ENCODE measurements around the gene DCDC2.
"Not testable (repeated sequence)": the region's sequence is repeated elsewhere in the genome, so short reads cannot be mapped to it uniquely, and the experiment has no call there.

Gene DCDC2

DNA sequence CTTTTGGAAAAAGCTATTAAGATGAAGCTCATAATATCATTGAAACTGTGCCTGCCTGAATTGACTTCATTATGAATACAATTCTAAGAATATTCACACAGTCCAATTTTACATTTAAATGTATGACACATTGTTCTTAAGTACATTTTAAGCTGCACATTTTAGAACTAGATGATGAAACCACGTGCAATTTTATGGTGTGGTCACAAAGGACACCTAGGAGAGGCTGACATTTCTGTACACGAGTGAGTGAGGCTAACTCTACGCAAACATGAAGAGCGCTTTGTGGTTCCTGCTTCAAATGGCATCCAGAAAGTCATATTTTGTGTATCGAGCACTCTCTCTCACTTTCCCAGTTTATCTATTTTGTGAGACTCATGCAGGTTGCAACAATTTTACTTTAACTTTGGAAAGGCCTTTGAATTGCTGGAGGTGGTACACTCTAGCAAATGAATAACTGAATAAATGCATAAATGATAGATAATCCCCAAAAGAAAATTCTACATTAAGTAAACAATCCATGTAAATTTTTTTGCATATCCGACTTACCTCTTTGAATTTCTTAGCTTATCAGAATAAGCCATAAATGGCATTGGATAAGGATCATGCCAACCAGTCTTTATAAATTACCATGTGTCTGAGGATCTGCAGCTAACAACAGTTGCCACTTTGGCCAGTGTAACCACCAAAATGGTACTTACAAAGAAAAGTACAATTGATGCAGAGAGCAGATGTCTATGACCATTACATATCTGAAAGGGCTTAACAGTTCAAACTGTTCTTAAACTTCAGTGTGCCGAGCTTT, 134.5 kb downstream of the DCDC2 start:
- DNase-seq (ENCODE audit: low spot score) = no peak

DNA sequence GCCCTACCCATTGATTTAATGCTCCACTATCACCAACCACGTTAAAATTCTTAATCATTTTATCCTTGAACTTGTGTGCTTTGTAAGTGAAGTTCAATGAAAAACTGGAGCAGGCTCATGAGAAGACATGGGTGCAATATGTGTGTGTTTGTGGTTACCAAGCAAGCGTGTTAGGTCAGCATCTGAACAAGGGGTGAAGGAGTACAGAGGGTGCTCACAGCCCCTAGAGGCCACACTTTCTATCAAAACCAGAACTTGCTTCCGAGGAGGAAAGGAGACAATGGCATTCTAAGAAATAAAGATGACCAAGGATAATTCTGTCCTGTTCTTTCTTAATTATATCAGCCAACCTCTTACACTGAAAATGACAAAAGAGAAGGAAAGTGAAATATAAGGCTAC, 138.2 kb downstream of the DCDC2 start:
- no peak for DNase-seq (ENCODE audit: low spot score)

DNA sequence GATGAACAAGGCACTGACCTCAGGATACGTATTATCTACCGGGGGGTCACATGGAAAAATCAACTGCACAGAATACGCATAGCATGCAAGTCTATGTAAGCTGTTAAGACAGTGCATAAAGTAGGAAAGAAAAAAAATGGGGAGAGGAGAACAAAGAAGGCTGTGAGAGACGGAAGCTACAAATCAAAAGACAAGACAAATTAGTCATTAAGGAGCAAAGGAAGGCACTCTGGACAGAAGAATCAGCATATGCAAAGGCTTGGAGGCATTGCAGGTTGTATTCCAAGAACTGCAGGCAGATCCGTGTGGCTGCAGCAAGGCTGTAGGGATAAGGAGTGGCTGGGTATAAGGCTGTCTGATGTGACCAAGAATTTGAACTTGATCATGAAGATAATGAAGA, 142.9 kb downstream of the DCDC2 start:
- DNase-seq (ENCODE audit: low spot score) = no peak

DNA sequence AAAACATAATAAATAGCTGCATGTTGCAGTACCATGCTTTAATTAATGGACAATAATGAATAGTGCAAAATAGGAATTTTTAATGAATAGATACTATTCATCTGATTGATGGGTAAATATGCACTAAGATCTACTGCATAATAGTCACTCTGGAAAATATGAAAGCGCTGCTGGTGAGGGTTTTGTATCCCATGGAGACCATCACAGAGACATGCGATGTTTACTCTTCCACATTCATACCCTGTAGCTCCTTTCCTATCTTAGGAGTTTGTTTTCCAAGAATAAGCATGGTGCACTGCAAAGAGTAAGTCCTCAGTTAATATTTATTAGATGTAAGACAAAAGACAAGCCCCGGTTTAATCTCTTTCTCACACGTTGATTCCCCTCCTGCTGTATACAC, 150.4 kb downstream of the DCDC2 start:
- no peak for DNase-seq (ENCODE audit: low spot score)

DNA sequence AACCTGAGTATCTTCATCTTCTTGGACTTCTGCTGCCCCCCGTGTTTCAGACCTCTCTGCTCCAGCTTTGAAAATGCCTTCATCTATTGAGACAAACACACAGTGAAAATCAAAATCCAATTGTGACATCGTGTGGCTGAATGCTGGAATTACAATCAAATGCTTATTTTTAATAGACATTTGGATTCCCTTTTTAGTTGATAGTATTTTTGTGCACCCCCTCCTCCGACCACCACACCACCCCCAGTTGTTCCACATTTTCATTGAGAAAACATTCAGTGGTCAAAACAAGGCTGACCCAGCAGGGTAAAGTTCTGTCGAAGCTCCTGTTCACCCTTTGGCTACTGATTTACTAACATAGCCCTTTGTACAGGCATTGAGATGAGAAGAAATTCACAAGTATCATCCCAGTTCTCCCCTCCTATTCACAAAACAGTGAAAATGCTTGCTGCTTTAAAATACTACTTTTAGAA, 152.8 kb downstream of the DCDC2 start:
- DNase-seq (ENCODE audit: low spot score) = no peak

DNA sequence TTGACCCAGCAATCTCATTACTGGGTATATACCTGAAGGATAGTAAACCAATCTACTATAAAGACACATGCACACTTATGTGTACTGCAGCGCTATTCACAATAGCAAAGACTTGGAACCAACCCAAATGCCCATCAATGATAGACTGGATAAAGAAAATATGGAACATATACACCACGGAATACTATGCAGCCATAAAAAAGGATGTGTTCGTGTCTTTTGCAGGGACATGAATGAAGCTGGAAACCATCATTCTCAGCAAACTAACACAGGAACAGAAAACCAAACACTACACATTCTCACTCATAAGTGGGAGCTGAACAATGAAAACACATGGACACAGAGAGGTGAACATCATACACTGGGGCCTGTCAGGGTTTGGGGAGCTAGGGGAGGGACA, 153.7 kb downstream of the DCDC2 start:
- DNase-seq (ENCODE audit: low spot score) = not testable (repeated sequence)

DNA sequence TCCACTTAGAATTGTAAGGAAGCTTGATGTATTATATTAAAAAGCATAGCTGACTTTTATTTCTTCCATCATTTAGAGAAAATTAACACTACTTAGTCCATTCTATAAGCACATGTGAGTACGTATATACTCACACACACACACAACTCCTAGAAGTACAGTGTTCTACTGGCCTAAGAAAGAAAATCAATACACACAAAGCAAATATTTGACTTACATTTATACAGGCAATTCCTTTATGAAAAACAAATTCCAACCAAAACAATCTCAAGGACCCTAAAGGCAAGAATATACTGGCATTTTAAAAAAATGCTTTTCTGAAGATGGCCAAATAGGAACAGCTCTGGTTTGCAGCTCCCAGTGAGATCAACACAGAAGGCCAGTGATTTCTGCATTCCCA, 160.0 kb downstream of the DCDC2 start:
- DNase-seq (ENCODE audit: low spot score) = no peak

DNA sequence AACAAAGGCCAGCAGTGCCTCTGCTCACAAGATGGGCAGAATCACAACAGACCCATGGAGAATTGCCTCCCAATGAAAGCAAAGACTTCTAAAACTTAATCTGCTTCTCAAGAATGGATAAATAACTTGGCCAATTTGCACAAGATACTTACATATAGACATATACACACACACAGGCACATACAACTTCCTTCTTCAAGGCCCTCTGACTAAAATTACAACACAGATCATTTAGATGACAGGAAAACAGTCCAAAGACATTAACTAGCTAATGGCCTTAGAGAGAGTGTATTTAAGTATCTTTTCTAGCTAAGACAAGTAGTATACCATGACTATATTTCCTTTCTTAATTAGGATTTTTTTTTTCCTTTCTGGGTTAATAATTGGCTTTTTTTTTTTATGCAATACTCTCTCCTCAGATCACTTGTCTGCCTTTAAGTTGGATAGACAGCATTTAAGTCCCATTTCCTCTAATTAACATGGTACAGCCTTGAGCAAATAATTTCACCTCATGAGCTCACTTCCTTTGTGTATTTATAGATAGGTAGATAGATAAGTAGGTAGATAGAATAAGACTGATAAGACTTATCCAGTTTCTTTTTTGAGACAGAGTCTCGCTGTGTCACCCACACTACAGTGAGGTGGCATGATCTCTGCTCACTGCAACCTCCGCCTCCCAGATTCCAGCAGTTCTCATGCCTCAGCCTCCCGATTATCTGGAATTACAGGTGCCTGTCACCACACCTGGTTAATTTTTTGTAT, 161.8 kb downstream of the DCDC2 start:
- no peak for DNase-seq (ENCODE audit: low spot score)

DNA sequence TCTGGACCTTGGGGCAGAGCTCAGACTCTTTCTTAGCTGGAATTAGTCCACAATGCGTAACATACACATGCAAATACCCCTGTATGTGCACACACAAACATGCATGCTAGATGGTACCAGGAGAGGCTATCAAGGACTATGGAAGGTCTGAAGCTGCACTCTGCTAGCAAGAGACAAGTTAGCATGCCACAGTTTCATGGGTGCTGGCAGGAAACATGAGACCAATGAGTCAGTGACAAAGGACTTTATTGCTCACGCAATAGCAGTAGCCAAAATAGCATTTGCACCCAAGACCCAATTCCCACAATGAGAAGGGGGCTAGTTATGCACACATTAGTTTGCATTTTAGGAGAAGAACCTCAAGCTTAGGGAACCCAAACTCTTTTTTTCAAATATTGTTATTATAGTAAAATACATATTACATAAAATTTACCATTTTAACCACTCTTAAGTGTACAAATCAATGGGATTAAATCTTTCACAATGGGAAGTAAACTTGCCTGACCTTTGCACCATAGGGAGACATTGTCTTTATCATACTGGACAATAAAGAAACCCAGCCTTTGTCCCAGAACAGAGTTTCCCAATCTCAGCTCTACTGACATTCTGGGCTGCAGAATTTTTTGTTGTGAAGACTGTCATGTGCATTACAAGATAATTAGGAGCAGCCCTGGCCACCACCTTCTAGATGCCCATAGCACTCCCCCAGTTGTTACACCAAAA, 162.7 kb downstream of the DCDC2 start:
- DNase-seq (ENCODE audit: low spot score) = no peak

DNA sequence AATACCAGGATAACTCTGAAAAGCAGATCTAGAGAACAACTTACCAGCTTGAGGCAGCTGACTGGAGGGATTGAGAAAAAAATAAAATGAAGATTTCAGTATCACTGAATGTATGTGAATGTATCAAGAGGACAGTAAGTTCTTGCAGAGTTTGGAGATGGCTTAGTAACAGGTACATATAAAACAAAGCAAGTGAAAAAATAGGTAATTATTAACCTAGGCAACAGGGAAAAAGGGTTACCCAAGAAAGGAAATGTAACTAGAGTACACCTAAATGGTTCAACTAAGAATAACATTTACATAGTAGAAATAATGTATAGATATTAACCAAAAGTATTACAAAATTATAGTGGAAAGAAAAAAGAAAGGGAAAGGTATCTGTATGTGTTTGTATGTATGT, 164.5 kb downstream of the DCDC2 start:
- DNase-seq (ENCODE audit: low spot score) = no peak

DNA sequence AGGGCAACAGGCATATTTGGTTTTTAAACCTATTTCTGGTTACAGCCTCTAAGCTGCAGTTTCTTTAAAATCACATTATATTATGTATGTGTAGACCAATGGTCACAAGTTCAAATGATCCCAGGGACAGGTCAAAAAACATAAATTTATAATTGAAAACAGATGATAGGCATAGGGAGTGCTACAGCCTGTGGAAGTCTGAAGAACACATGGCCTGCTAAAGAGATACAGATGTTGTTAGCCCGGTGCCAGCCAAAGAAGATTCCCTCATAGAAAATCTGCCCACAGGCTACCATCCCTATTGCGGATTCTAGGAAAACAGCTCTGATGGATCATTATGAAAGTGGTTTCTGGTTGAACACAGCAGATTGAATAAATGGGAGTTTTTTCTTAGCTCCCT, 166.5 kb downstream of the DCDC2 start:
- DNase-seq (ENCODE audit: low spot score) = no peak

DNA sequence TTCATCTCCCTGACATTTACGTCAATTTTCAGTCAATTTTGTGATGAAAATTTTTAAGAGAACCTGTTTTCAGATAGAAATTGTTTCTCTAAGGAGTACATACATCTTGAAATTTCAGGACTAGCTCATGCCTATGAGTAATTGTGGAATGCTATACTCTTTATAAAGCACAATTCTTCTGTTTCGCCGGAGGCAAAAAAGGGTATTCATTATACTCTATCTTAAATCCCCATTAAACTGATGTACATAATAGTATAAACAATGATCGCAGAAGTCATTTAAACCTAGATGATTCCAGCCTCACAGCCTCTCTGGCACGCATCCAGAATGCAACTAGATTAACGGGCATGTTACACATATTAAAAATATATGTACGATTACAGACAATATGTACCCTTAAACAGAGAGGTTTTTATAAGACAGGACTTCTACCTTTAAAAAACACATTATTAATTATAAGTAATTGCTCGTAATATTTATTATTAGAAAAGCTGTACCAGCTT, 169.2 kb downstream of the DCDC2 start:
- DNase-seq (ENCODE audit: low spot score) = no peak

DNA sequence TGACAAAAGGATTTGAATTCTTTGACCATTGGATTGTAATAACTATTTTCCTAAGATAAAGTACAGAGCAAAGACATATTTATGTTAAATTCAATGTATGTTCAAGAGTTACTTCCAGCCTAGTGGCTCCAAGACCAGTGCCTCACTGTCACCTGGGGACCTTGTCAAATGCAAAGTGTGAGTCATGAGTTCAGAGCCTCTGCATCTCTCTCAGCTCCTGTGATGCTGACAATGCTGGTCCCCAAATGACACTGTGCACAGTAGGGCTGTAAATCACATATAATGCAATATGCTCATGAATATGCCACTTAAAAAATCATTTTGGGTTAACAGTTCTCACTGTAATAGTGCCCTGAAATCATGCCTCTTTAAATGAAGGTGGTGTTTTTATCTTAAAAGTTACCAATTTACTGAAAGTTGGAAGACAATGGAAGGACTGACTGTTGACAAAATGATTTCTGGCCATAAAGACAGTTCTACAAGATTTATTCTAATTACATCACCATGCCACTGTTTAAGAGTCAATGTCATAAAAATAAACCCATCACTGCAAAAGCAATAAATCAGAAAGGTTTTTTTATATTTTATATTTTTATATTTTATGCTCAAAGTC, 169.8 kb downstream of the DCDC2 start:
- no peak for DNase-seq (ENCODE audit: low spot score)

DNA sequence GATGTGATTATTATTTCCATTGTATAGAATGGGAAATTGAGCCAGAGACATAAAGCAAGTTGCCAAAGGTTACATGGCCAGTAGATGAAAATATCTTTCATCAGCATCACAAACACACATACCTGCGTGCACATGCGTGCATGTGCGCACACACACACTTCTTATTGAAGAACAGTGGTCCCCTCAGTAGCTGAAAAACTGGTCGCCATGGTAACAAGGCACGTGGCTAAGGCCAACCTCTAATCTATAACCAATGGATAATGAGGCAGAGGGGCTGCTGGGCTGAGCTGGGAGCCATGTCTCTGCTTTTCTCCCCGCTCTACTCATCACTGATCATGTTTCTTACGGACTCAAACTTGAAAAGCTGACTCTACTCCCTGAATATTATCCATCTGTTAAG, 171.5 kb downstream of the DCDC2 start:
- no peak for DNase-seq (ENCODE audit: low spot score)

DNA sequence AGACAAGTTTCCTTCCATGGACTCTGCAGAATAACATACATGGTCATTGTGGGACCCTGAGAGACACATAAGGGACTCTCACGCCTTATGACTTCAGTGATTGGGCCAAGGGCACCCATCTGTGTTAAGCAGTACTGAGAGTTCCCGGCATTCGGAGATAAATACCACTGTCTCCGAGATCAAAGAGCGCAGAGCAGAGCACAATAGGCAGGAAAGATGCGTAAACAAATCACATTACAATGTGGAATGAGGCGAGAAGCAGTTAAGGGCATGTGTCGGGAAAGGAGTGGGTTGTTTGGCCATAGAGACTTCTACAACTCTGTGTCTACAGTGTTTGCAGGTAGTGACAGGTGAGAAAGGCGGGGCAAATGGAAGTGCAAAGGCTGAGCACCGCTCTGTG, 174.3 kb downstream of the DCDC2 start:
- no peak for DNase-seq (ENCODE audit: low spot score)

DNA sequence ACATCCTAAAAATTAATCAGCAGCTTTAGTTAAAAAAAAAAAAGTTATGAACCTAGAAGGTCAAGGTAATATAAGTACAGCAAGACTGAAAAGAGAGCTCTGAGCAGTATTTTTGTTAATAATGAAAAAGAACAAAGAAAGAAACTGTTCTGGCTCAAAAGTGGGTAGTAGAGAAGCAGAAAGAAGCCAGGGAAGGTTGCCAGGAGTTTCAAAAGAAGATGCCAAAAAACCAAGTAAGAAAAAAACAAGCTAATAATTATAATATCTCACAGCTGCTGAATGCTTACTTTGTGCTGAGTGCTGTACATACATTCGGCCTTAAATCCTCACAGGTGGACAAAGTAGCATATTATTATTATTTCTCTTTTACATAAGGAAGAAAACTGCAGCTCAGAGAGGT, 200.0 kb downstream of the DCDC2 start:
- no peak for DNase-seq (ENCODE audit: low spot score)

DNA sequence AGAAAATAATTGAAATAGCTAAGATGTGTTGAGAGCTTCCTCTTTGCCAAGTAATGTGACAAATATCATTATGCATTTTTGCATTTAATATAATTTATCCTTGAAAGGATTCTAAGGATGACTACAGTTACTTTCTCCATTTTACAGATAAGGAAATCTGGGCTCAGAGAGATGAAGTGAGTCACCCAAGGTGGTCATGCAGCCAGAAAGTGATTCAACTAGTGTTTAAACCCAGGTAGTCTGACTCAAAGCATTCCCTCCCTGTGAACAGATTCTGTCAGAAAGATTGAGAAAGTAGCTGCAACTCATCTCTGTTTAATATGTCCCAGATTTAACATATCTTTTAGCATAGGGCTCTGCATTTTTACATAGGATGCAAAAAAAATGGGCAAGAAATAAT, 203.7 kb downstream of the DCDC2 start:
- no peak for DNase-seq (ENCODE audit: low spot score)

DNA sequence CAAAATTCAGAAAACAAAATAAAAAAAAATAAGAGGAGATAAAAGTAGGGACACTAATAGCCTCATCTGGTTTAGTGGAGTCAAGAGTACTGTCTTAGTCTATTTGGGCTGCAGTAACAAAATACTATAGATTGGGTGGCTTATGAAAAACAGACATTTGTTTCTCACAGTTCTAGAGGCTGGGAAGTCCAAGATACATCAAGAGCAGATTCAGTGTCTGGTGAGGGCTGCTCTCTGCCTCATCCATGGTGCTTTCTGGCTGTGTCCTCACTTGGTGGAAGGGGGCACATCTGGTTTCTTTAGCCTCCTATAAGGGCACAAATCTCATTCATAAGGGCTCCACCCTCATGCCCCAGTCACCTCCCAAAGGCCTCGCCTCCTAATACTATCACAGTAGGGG, 205.8 kb downstream of the DCDC2 start:
- DNase-seq (ENCODE audit: low spot score) = no peak

DNA sequence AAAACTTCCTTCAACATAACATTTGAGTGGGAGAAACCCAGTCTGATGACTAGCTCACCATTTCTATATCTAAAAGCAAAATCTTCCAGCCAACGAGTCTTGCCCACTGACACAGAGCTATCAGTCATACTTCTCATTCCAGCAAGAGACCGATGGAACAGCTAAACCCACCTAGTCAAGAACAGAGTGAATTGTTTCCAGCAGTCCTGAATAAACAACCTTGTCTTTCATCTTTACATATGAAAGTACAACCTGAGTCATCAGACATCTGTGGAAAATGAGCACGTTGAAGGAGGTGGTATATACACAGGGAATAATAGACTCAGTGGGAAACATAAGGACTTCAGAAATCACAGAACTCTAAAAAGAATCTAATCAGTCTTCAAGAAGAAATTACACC, 208.0 kb downstream of the DCDC2 start:
- DNase-seq (ENCODE audit: low spot score) = no peak

DNA sequence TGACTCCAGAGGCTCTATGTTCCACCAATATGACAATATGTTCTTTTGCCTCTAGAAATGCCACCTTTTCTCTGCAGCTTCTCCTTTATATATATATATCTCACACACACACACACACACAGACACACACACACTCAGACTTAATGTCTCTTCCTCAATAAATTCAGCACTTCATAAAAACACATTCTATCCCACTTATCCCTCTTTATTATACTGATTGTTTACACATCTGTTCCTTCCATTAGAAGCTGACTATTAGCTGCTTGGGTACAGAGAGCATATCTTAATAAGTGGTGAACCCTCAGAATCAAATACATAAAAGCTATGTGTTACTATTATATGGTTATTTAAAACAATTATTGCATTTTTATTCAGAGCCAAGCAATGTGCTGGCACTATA, 208.6 kb downstream of the DCDC2 start:
- DNase-seq (ENCODE audit: low spot score) = no peak

DNA sequence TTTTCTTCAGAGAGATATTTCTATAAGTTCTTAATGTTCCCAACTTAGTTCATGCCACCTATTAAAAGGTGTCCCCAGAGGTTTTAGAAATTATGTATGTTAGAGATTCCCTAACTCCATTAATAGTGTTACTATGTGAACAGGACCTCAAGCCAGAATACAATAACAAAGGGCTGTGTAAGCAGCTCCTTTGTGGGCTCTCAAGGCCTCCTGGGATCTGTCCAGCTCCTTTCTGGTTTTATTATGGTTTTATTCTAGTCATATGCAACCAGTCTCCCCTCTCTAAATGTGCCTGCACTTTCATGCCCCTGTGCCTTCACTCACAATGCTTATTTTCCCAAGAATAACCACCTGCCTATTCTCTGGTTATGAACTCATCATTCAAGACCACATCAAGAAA, 209.2 kb downstream of the DCDC2 start:
- DNase-seq (ENCODE audit: low spot score) = no peak

DNA sequence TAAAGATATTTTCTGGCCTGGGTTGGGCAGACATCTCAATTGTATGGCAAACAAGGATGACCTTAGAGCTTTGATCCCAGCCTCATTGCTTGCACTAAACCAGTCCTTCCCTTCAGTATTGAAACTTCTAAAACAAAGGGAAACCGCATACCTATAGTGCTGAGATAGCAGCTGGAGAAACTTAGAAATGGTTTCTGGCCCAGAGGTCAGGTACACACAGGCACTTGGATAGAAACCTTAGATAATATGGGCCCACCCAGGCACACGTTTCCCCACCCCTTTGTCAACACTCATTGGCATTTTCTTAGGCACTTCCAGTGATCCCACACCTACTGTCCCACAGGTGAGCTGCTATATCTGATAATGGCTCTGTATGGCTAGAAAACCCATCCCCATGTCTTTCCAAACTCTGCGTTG, 209.7 kb downstream of the DCDC2 start:
- no peak for DNase-seq (ENCODE audit: low spot score)

Data from HuH-7.5 (cell line).